PC-3 (cell line): ENCODE data around the gene CYP46A1. TPM values are rescaled to one million over a fixed set of nuclear protein-coding genes. Genes with fewer than 3 reads are reported as not detected.

Experiments used
- ATAC-seq: fragments of 200-7000 bp; cut with Tn5 transposase; 2 replicates; pipeline ENCODE4 v1.9.1; 2020; ENCODE audit warnings: mild to moderate bottlenecking, moderate library complexity
- BruUV-seq: library from RNA; stranded (reverse); fragments of 400-500 nt; replicated peaks from 2 replicates; lab custom pipeline; 2021; lab: Mats Ljungman, UMichigan
- CTCF ChIA-PET: fragments of 300-600 bp; sonication (Branson Sonifier 250); formaldehyde crosslinking; loops from one replicate; lab custom pipeline; 2022; ENCODE audit warnings: antibody characterized with exemption; lab: Charles Lee
- POLR2A ChIA-PET: fragments of 300-600 bp; sonication (Branson Sonifier 250); formaldehyde crosslinking; loops from one replicate; lab custom pipeline; 2022; ENCODE audit warnings: antibody characterized with exemption; ENCODE audit not compliant: unreplicated experiment; lab: Charles Lee
- DNase-seq: peaks from one replicate; pipeline ENCODE4 v3.0.0-alpha.2; 2015
- H2AFZ ChIP-seq: fragments of 300-600 bp; sonication (generic); 2 replicates; pipeline ENCODE4 v1.6.0; 2016; ENCODE audit warnings: antibody characterized with exemption, low read length
- H3F3A ChIP-seq: fragments of 300-600 bp; sonication (generic); one replicate; pipeline ENCODE4 v1.6.0; 2017; ENCODE audit warnings: antibody characterized with exemption, low read length, control low read depth, mild to moderate bottlenecking; ENCODE audit not compliant: unreplicated experiment
- H3K27ac ChIP-seq: fragments of 300-600 bp; sonication (generic); 2 replicates; pipeline ENCODE4 v1.5.1; 2016; ENCODE audit warnings: mild to moderate bottlenecking, low read length
- H3K27me3 ChIP-seq: fragments of 300-600 bp; sonication (generic); 2 replicates; pipeline ENCODE4 v1.6.1; 2016; ENCODE audit warnings: low read length, mixed read lengths
- H3K36me3 ChIP-seq: fragments of 300-600 bp; sonication (generic); 2 replicates; pipeline ENCODE4 v1.6.1; 2016; ENCODE audit warnings: low read depth, mixed run types, low read length, mixed read lengths
- H3K4me1 ChIP-seq: fragments of 300-600 bp; sonication (generic); 2 replicates; pipeline ENCODE4 v1.5.1; 2016; ENCODE audit warnings: low read length; ENCODE audit not compliant: insufficient read depth
- H3K4me2 ChIP-seq: fragments of 300-600 bp; sonication (generic); 2 replicates; pipeline ENCODE4 v1.6.0; 2016; ENCODE audit warnings: low read length
- H3K4me3 ChIP-seq: fragments of 300-600 bp; sonication (generic); 2 replicates; pipeline ENCODE4 v1.5.1; 2016; ENCODE audit warnings: mild to moderate bottlenecking, low read length, mixed read lengths
- H3K79me2 ChIP-seq: fragments of 300-600 bp; sonication (generic); 2 replicates; pipeline ENCODE4 v1.6.1; 2017; ENCODE audit warnings: low read length, mixed read lengths
- H3K9ac ChIP-seq: fragments of 300-600 bp; sonication (generic); 2 replicates; pipeline ENCODE4 v1.6.0; 2016; ENCODE audit warnings: mild to moderate bottlenecking, low read length
- H3K9me2 ChIP-seq: fragments of 300-600 bp; sonication (generic); replicated peaks from 2 replicates; pipeline ENCODE4 v1.6.1; 2016; ENCODE audit warnings: mixed run types, low read length, mixed read lengths
- H3K9me3 ChIP-seq: fragments of 300-600 bp; sonication (generic); 2 replicates; pipeline ENCODE4 v1.6.1; 2016; ENCODE audit warnings: low read length, mixed read lengths
- H4K20me1 ChIP-seq: fragments of 300-600 bp; sonication (generic); 2 replicates; pipeline ENCODE4 v1.6.1; 2016; ENCODE audit warnings: low read length, mixed read lengths
- CTCF ChIP-seq: fragments of 300-600 bp; sonication (generic); conservative IDR thresholded peaks from 2 replicates; pipeline ENCODE4 v1.5.1; 2017; ENCODE audit warnings: antibody characterized with exemption, low read depth, mild to moderate bottlenecking, low read length
- EZH2 ChIP-seq: fragments of 300-600 bp; sonication (generic); IDR thresholded peaks from one replicate; pipeline ENCODE4 v1.6.1; 2017; ENCODE audit warnings: antibody characterized with exemption, mild to moderate bottlenecking, low read length; ENCODE audit not compliant: unreplicated experiment
- EZH2phosphoT487 ChIP-seq: fragments of 300-600 bp; sonication (generic); IDR thresholded peaks from 2 replicates; pipeline ENCODE4 v1.6.1; 2018; ENCODE audit warnings: mild to moderate bottlenecking, antibody characterized with exemption, low read length, borderline replicate concordance
- intact Hi-C: fragments of 100-400 bp; cut with micrococcal nuclease; formaldehyde crosslinking; loops from 2 replicates; pipeline ENCODE4 v1.9.0; 2023
- total RNA-seq: library from RNA; depleted of rRNA; stranded (reverse); fragments of >200 nt; gene quantifications from 2 replicates; pipeline ENCODE4 v1.2.3, GENCODE V29; 2014

CYP46A1 gene
- total RNA-seq, 1 experiment from 2014 or later: 1.2 TPM

- Histone ChIP-seq H3F3A (no peaks in the 10 kb centered on the region), H2AFZ (no peak overlapping the region), H4K20me1 (no peaks in the 10 kb centered on the region), H3K27ac (no peak overlapping the region), H3K9me2 (no peaks in the 10 kb centered on the region), H3K4me3 (no peak overlapping the region), H3K27me3 (no peaks in the 10 kb centered on the region), H3K9me3 (no peaks in the 10 kb centered on the region), H3K79me2 (no peaks in the 10 kb centered on the region), H3K9ac (no peak overlapping the region), H3K4me1 (no peaks in the 10 kb centered on the region), H3K4me2 (no peak overlapping the region), H3K36me3 (no peaks in the 10 kb centered on the region)
- intact Hi-C loops: no loop called here
- BruUV-seq: no TSS peak
- POLR2A ChIA-PET: no interaction called here
- ATAC-seq (no peak), DNase-seq (no peak)
- TF ChIP-seq EZH2phosphoT487: no peak
- CTCF ChIA-PET: no interaction called here
Observed at GRCh38 chr14:99691111-99691885, 7.2 kb downstream of the CYP46A1 start.

- no peak for ATAC-seq
- Histone ChIP-seq H3F3A (no peaks in the 10 kb centered on the region), H3K9ac (no peak overlapping the region), H3K4me2 (no peak overlapping the region), H3K27ac (no peak overlapping the region), H3K79me2 (no peaks in the 10 kb centered on the region), H2AFZ (no peak overlapping the region), H4K20me1 (no peaks in the 10 kb centered on the region), H3K27me3 (no peaks in the 10 kb centered on the region), H3K4me1 (no peaks in the 10 kb centered on the region), H3K9me2 (no peaks in the 10 kb centered on the region), H3K4me3 (no peak overlapping the region), H3K9me3 (no peaks in the 10 kb centered on the region), H3K36me3 (no peaks in the 10 kb centered on the region)
- intact Hi-C loops: no loop called here
- TF ChIP-seq CTCF: no peak
- no peak for TF ChIP-seq EZH2phosphoT487
- no peak for TF ChIP-seq EZH2
- no TSS peak for BruUV-seq
- no peak for DNase-seq
- POLR2A ChIA-PET: no interaction called here
- CTCF ChIA-PET: no interaction called here
Observed at GRCh38 chr14:99693918-99694317, 9.8 kb downstream of the CYP46A1 start.

GRCh38 chr14:99696929-99697328, 12.8 kb downstream of the CYP46A1 start:
- intact Hi-C loops: no loop called here
- DNase-seq (no peak), ATAC-seq (no peak)
- Histone ChIP-seq H3K9me2 (no peaks in the 10 kb centered on the region), H3K4me3 (no peak overlapping the region), H3K4me2 (no peak overlapping the region), H3K36me3 (no peaks in the 10 kb centered on the region), H4K20me1 (no peaks in the 10 kb centered on the region), H2AFZ (no peak overlapping the region), H3K4me1 (no peaks in the 10 kb centered on the region), H3K27me3 (no peaks in the 10 kb centered on the region), H3K9me3 (no peaks in the 10 kb centered on the region), H3K9ac (no peak overlapping the region), H3K79me2 (no peaks in the 10 kb centered on the region), H3F3A (no peaks in the 10 kb centered on the region), H3K27ac (no peak overlapping the region)
- BruUV-seq: no TSS peak
- CTCF ChIA-PET: no interaction called here
- no peak for TF ChIP-seq EZH2phosphoT487
- TF ChIP-seq EZH2: no peak
- POLR2A ChIA-PET: no interaction called here
